ENCODE results near the gene PTPRU.

- TF ChIP-seq, protein P1, sequence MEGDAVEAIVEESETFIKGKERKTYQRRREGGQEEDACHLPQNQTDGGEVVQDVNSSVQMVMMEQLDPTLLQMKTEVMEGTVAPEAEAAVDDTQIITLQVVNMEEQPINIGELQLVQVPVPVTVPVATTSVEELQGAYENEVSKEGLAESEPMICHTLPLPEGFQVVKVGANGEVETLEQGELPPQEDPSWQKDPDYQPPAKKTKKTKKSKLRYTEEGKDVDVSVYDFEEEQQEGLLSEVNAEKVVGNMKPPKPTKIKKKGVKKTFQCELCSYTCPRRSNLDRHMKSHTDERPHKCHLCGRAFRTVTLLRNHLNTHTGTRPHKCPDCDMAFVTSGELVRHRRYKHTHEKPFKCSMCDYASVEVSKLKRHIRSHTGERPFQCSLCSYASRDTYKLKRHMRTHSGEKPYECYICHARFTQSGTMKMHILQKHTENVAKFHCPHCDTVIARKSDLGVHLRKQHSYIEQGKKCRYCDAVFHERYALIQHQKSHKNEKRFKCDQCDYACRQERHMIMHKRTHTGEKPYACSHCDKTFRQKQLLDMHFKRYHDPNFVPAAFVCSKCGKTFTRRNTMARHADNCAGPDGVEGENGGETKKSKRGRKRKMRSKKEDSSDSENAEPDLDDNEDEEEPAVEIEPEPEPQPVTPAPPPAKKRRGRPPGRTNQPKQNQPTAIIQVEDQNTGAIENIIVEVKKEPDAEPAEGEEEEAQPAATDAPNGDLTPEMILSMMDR (IDR thresholded peaks at IDR 0.05; ENCODE audit: low read depth, low read length): no peak
- TF ChIP-seq POLR2A (IDR thresholded peaks at IDR 0.05; ENCODE audit: extremely low read depth, insufficient read length) (no peak), MAX (IDR thresholded peaks at IDR 0.05; ENCODE audit: low read depth, low read length) (no peak)
Observed at GRCh38 chr1:29247571-29248273, 11.4 kb downstream of the PTPRU start.
